ENCODE results near the gene AVL9.

DNA sequence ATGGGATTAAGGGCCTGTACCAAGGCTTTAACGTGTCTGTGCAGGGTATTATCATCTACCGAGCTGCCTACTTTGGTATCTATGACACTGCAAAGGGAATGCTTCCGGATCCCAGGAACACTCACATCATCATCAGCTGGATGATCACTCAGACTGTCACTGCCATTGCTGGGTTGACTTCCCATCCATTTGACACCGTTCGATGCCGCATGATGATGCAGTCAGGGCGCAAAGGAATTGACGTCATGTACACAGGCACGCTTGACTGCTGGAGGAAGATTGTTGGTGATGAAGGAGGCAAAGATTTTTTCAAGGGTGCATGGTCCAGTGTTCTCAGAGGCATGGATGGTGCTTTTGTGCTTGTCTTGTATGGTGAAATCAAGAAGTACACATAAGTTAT lies 23.3 kb upstream of the AVL9 start:
- TF ChIP-seq, protein P1, sequence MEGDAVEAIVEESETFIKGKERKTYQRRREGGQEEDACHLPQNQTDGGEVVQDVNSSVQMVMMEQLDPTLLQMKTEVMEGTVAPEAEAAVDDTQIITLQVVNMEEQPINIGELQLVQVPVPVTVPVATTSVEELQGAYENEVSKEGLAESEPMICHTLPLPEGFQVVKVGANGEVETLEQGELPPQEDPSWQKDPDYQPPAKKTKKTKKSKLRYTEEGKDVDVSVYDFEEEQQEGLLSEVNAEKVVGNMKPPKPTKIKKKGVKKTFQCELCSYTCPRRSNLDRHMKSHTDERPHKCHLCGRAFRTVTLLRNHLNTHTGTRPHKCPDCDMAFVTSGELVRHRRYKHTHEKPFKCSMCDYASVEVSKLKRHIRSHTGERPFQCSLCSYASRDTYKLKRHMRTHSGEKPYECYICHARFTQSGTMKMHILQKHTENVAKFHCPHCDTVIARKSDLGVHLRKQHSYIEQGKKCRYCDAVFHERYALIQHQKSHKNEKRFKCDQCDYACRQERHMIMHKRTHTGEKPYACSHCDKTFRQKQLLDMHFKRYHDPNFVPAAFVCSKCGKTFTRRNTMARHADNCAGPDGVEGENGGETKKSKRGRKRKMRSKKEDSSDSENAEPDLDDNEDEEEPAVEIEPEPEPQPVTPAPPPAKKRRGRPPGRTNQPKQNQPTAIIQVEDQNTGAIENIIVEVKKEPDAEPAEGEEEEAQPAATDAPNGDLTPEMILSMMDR (conservative IDR thresholded peaks at IDR 0.05 in 1 of 2, IDR thresholded peaks at IDR 0.05 in 1 of 2; ENCODE audit: extremely low read depth in 1 of 2, insufficient read depth in 1 of 2, low read depth in 1 of 2, low read length in 2 of 2): no peak
- TF ChIP-seq EZH2 (IDR thresholded peaks at IDR 0.05; ENCODE audit: borderline replicate concordance, low read length): no peak

Data from mammary epithelial cell (primary cell).